ENCODE data around the gene DYNLT4. TPM values are rescaled to one million over a fixed set of nuclear protein-coding genes. Genes with fewer than 3 reads are reported as not detected.

Gene DYNLT4
- total and polyA plus RNA-seq, 12 donors = 0.94 to 10.3 (median 2.8) TPM; not detected in 2

- WGBS, 4 donors = 89 to 95% (median 91%) methylated on average over 10 to 11 of the region's 11 CpGs
- TF ChIP-seq POLR2A (IDR thresholded peaks at IDR 0.05) = no peak
- no peak for TF ChIP-seq CTCF (IDR thresholded peaks at IDR 0.05)
- H3K27me3 ChIP-seq = no peaks in the 10 kb centered on the region
- no peak overlapping the region for H3K4me3 ChIP-seq
- no peaks in the 10 kb centered on the region for H3K36me3 ChIP-seq (replicated peaks in 1 of 2)
- DNase-seq = no peak
- intact Hi-C loops (cut with DNase I) = no loop called here
- H3K27ac ChIP-seq = no peak overlapping the region
- H3K4me1 ChIP-seq (replicated peaks in 1 of 2) = no peaks in the 10 kb centered on the region
- no peaks in the 10 kb centered on the region for H3K9me3 ChIP-seq (replicated peaks in 1 of 3)
Measured at GRCh38 chr1:44759077-44759476, 48.1 kb downstream of the DYNLT4 start.

GRCh38 chr1:44757420-44757819 lies 49.7 kb downstream of the DYNLT4 start:
- Histone ChIP-seq H3K4me3 (no peak overlapping the region), H3K9me3 (replicated peaks in 1 of 3) (no peaks in the 10 kb centered on the region), H3K27ac (no peak overlapping the region), H3K27me3 (no peaks in the 10 kb centered on the region), H3K36me3 (replicated peaks in 1 of 2) (no peaks in the 10 kb centered on the region), H3K4me1 (replicated peaks in 1 of 2) (no peaks in the 10 kb centered on the region)
- TF ChIP-seq POLR2A (IDR thresholded peaks at IDR 0.05) (no peak), CTCF (IDR thresholded peaks at IDR 0.05) (no peak)
- 93 to 99% (median 95%) methylated on average over 2 of the region's 2 CpGs for WGBS, 4 donors
- no peak for DNase-seq
- intact Hi-C loops (cut with DNase I) = no loop called here

Small RNA genes lying within 50 kb of the gene (small RNA-seq; reads per million reads assigned to genes)
- gene AL136380.1 (0 reads per million in 2 donors), gene SNORD38A (260 to 376 reads per million in 2 donors), gene SNORD38B (0 reads per million in 2 donors), gene SNORD46 (3,197 to 4,727 reads per million in 2 donors), gene SNORD55 (0 reads per million in 2 donors)

Other genes with a start within 250 kb of the DYNLT4 start
- 10 to 100 TPM in 7 of 9 donors, 1 to 10 TPM in 2; 7.2 to 47.4 (median 13.0) TPM for gene TMEM53, start 132.9 kb downstream of the DYNLT4 start, total RNA-seq
- 10 to 100 TPM; 10.5 to 13.5 (median 12.1) TPM for gene TMEM53, start 132.9 kb downstream of the DYNLT4 start, polyA plus RNA-seq
- 10 to 100 TPM in 1 of 9 donors, 1 to 10 TPM in 6, under 1 TPM in 2; 0.18 to 12.4 (median 3.9) TPM for gene ARMH1, start 132.6 kb downstream of the DYNLT4 start, total RNA-seq
- 10 to 100 TPM in 2 of 3 donors, 1 to 10 TPM in 1; 1.8 to 76.0 (median 47.7) TPM for gene ARMH1, start 132.6 kb downstream of the DYNLT4 start, polyA plus RNA-seq
- gene RNU5D-1, start 76.2 kb downstream of the DYNLT4 start, total RNA-seq = not detected
- gene RNU5D-1, start 76.2 kb downstream of the DYNLT4 start, polyA plus RNA-seq = not detected
- gene KIF2C, start 67.5 kb downstream of the DYNLT4 start, total RNA-seq = 10 to 100 TPM in 1 of 9 donors, 1 to 10 TPM in 6, under 1 TPM in 2; 0.26 to 10.4 (median 1.6) TPM
- 1 to 10 TPM in 1 of 3 donors, under 1 TPM in 2; 0.48 to 1.3 (median 0.67) TPM for gene KIF2C, start 67.5 kb downstream of the DYNLT4 start, polyA plus RNA-seq
- gene RPS8, start 31.8 kb downstream of the DYNLT4 start, total RNA-seq = 1,000 to 10,000 TPM; 1,508 to 2,877 (median 2,470) TPM
- gene RPS8, start 31.8 kb downstream of the DYNLT4 start, polyA plus RNA-seq = 1,000 to 10,000 TPM; 1,753 to 3,127 (median 2,737) TPM
- 1 to 10 TPM in 2 of 9 donors, under 1 TPM in 6, not detected in 1; 0.12 to 3.1 (median 0.65) TPM for gene BEST4, start 19.2 kb downstream of the DYNLT4 start, total RNA-seq
- gene BEST4, start 19.2 kb downstream of the DYNLT4 start, polyA plus RNA-seq = 1 to 10 TPM in 2 of 3 donors, under 1 TPM in 1; 0.09 to 6.2 (median 5.3) TPM
- 10 to 100 TPM in 8 of 9 donors, 1 to 10 TPM in 1; 4.4 to 37.5 (median 16.8) TPM for gene PLK3, start 7.0 kb downstream of the DYNLT4 start, total RNA-seq
- gene PLK3, start 7.0 kb downstream of the DYNLT4 start, polyA plus RNA-seq = 10 to 100 TPM in 2 of 3 donors, 1 to 10 TPM in 1; 4.9 to 51.8 (median 49.4) TPM
- 10 to 100 TPM in 7 of 9 donors, 1 to 10 TPM in 2; 5.2 to 46.3 (median 20.9) TPM for gene BTBD19, start 1.2 kb upstream of the DYNLT4 start, total RNA-seq
- 10 to 100 TPM in 2 of 3 donors, 1 to 10 TPM in 1; 4.8 to 67.2 (median 26.5) TPM for gene BTBD19, start 1.2 kb upstream of the DYNLT4 start, polyA plus RNA-seq
- gene PTCH2, start 35.9 kb upstream of the DYNLT4 start, total RNA-seq = 1 to 10 TPM in 5 of 9 donors, under 1 TPM in 4; 0.42 to 3.0 (median 1.5) TPM
- gene PTCH2, start 35.9 kb upstream of the DYNLT4 start, polyA plus RNA-seq = 1 to 10 TPM in 2 of 3 donors, under 1 TPM in 1; 0.40 to 7.8 (median 6.4) TPM
- 10 to 100 TPM; 13.8 to 55.0 (median 37.6) TPM for gene EIF2B3, start 179.2 kb upstream of the DYNLT4 start, total RNA-seq
- 10 to 100 TPM; 12.6 to 61.0 (median 16.0) TPM for gene EIF2B3, start 179.2 kb upstream of the DYNLT4 start, polyA plus RNA-seq
- 10 to 100 TPM; 17.2 to 68.4 (median 50.8) TPM for gene HECTD3, start 204.0 kb upstream of the DYNLT4 start, total RNA-seq
- 10 to 100 TPM; 31.1 to 73.7 (median 54.3) TPM for gene HECTD3, start 204.0 kb upstream of the DYNLT4 start, polyA plus RNA-seq
- gene UROD, start 204.9 kb upstream of the DYNLT4 start, total RNA-seq = 100 to 1,000 TPM; 169 to 324 (median 220) TPM
- gene UROD, start 204.9 kb upstream of the DYNLT4 start, polyA plus RNA-seq = 100 to 1,000 TPM; 219 to 380 (median 265) TPM

Measured in adrenal gland (tissue), 12 donors.